Activated CD4-positive, alpha-beta T cell treated with anti-CD3 and anti-CD28 coated beads for 1 hour (primary cell): ENCODE measurements around the gene CASP10.

Experiments
- DNase-seq: peaks from one replicate; pipeline ENCODE4 v3.0.0-alpha.2; 2020

Gene CASP10

GRCh38 chr2:201263779-201264178, 80.8 kb downstream of the CASP10 start:
- no peak for DNase-seq

- no peak for DNase-seq
Measured at GRCh38 chr2:201264472-201265173, 81.7 kb downstream of the CASP10 start.

DNA sequence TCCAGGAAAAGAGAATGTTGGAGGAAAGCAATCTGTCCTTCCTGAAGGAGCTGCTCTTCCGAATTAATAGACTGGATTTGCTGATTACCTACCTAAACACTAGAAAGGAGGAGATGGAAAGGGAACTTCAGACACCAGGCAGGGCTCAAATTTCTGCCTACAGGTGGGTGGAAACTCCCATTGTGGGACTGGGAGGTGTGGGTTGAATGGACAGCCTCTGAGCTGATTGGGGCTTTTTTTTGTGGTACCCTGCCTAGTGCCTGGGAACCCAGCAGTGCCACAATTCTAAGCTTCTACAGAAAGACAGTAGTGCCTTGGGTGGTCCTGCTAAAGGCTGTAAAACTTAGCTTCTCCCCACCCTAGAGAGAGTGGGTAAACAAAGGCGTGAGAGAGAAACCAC, 83.7 kb downstream of the CASP10 start:
- DNase-seq, result no peak

- no peak for DNase-seq
Measured at GRCh38 chr2:201267278-201268030, 84.5 kb downstream of the CASP10 start.

DNA sequence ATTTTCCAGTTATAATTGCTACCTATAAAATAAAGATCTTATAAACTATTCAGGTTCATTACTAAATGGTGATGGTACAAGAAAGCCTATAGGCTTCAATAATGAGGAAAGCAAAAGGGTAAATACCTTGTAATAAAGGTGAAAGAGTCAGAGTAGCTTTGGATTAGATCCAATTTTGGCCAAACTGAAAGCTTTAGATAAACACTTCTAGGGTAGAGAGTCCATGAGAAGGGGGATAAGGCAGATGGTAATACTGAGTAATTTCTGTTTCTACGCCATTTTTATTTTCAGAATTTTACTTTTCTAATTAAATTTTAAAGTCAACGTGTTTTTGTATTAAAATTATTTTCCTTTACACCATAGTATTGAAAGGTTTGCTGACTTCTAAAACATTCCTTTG, 86.8 kb downstream of the CASP10 start:
- DNase-seq, result no peak

DNA sequence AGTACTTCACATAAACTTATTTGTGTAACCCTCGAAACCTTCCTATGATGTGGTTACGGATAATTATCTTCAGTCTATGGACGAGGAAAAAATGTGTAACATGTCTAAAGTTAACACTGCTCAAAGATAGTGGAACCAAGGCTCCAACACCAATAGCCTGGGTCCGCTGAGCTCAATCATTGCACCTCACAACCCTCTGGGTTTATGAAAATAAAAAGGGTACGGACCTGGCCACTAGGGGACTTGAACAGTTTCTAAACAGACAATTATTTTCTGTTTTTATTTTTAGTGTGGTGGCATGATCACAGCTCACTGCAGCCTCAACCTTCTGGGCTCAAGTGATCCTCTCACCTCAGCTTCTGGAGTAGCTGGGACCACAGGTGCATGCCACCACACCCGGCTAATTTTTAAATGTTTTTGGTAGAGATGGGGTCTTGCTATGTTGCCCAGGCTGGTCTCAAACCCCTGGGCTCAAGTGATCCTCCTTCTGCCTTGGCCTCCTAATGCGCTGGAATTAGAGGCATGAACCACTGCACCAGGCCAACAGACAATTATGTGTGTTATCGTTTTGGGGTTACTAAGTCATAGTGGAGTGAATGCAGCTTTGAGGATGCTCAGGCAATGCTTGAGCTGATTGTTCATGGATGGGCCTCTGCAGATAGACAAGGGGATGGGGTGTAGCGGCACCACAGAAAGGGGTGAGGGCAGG, 87.5 kb downstream of the CASP10 start:
- DNase-seq, result no peak

- DNase-seq, result no peak
Measured at GRCh38 chr2:201271917-201272316, 89.0 kb downstream of the CASP10 start.

DNA sequence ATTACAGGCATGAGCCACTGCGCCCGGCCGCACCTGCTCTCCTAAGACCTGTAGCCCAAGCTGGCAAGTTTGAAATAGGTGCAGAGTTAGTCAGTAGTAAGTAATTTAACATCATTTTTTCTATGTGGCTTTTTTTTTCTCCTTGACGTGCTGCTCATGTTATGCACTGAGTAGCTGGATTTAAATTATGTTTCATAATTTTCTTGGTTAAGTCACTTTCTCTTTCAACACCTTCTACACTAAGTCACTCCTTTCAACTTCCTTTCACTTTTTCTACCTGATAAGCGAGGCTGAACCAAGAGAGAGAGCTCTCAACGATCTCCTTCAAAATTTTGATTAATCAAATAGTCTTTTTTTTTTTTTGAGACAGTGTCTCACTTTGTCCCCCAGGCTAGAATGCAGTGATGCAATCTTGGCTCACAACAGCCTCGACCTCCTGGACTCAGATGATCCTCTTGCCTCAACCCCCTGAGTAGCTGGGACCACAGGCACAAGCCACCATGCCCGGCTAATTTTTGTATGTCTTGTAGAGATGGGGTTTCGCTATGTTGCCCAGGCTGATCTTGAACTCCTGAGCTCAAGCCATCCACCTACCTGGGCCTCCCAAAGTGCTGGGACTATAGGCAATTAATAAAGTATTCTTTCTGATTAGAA, 90.5 kb downstream of the CASP10 start:
- DNase-seq, result no peak

GRCh38 chr2:201275069-201275468, 92.1 kb downstream of the CASP10 start:
- DNase-seq, result no peak

DNA sequence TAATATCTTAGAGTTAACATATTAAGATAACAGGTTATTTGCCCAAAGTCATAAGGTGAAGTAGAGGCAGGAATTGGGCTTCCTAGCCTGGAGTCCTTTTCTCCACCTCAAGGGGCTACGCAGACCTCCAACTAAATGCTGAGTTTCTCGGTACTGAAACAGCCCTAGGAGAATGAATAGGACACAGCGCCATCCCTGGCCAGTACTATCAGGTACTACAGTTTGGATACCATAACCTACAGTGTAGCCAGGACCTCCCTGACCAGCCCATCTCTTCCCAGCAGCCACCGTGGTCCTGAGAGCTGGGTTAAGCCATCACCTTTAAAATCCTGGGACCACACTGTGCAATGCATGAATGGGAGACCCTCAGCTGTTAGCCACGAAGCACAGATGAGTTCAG, 93.0 kb downstream of the CASP10 start:
- no peak for DNase-seq

GRCh38 chr2:201276511-201276910, 93.6 kb downstream of the CASP10 start:
- DNase-seq, result no peak
